Stimulated activated CD4-positive, alpha-beta T cell treated with anti-CD3 and anti-CD28 coated beads, TNF-alpha, amount 100 ng/mL, for 24 hours (primary cell): ENCODE measurements around the gene VAMP2.

ENCODE experiments used
- DNase-seq, 3 experiments: peaks; one replicate each; pipeline ENCODE4 v3.0.0-alpha.2; 2020; ENCODE audit warnings: low read depth in 3 of 3

The VAMP2 gene

DNA sequence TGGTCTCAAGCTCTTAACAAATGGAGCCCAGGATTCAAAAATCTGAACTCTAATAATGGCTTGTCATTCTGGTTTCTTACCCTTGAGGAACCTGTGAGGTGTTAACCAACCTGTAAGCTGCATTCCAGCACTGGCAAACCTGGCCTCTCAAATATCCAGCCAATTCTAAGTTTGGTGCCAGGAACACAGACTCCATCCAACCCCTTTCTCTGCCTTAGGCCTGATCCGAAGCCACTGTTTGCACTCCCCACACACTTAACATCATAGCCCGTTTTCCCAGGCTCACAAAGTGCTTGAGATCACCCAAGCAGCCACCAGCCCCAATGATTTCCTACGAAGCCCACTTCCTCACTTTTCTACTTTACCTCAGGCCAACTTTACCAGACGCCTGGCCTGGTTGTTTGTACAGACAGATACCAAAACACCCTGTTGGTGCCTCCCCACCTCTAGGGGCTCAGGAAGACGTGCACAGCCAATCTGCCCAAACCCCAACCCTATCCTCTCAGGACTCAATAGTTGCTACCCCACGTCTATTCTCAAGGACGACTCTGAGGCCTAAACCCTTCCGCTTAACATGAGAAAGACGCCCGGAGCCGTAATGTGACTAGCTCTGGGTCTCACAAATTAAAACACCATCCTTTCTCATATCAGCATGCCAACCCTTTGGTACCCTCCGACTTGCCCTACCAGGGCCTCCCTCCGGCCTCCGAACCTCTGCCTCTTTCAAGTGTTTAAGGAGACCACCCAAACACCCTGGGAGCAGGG, 7.3 kb downstream of the VAMP2 start:
- DNase-seq: no peak

DNA sequence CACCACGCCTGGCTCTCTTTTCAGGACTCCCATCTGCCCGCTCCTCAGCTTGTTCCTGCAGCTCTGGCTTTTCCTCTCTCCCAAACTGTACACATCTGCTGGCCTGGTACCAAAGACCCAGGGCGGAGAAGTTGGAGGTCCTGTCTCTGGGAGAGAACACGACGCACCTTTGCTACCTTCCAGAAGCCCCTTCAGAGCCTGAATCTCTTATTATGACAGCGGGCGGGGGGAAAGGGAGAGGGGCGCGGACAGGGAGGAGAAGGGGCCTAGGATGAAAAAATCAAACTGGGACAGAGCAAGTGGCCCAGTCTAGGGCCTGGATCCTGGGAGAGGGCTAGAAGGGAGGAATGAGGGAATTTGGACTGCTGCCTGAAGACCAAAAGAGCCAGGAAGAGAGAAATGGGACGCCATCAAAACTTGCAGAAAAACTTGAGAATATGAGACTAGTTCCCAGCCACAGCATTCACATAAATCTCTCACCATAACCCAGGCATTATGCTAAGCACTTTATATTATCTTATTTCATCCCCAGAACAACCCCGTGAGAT, 8.1 kb downstream of the VAMP2 start:
- no peak for DNase-seq

DNA sequence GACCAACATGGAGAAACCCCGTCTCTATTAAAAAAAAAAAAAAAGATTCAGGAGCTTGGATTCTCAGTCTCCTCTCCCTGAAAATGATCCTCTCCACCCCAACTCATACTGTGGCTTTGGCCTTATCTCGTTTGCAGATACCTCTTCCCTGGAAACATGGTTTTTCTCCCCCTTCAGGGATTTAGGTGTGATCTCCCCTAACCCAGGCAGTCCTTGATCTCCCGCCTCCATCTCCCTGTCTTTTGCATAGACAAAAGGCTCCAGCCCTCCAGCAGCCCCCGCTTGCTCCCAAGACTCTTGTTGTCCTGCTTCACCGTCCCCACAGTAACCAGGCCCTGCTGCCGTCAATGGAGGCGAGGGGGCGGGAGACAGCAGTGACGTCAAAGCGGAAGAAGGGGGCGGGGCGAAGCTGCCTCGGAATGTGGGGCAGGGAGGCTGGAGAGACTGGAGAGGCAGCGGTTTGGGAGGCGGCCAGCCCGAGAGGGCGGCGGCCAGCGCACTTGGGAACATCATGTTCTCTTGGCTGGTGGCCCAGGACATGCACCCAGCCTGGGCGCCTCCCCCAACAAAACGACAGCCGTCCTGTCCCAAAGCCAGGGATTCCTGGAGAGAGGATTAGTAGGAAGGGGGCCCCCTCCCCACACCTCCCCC, 8.7 kb downstream of the VAMP2 start:
- DNase-seq: peak; percentile 77 to 91 (median 82)

DNA sequence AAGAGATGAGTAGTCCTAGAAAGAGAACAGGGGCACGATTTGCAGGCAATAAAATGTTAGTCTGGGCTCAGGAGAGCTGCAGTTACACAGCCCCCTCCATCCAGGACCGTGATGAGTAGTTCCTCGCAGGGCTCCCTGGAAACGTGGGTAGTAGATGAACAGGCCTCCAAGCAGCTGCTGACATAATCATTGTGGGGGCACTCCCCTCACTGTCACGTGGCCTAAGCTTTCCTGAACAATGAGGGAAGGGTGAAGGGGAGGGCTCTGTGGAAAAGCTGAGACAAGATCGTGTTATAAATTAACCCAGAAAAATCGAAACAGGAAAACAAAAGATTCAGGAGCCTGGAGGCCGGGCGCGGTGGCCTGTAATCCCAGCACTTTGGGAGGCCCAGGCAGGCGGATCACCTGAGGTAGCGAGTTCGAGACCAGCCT, 9.2 kb downstream of the VAMP2 start:
- DNase-seq: peak in 2 of 3 experiments; percentile 55 to 67

DNA sequence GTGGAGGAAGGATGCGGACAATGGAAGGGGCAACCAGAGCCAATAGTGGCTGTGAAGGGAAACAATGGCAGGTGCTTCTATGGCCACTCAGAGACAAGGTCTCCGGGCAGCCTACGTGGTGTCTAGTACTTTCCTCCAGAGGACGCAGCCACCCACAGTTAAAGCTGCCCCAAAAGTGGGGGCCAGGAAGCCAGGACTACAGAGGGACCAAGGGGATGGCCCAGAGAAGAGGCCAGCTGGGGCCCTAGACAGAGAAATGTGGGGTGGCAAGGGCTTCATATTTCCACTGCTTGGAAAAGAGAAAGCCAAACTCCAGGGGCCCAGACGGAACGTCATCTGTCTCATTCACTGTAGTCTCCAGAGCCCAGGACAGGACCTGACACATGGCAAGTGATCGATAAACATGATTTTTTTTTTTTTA, 9.7 kb downstream of the VAMP2 start:
- no peak for DNase-seq

DNA sequence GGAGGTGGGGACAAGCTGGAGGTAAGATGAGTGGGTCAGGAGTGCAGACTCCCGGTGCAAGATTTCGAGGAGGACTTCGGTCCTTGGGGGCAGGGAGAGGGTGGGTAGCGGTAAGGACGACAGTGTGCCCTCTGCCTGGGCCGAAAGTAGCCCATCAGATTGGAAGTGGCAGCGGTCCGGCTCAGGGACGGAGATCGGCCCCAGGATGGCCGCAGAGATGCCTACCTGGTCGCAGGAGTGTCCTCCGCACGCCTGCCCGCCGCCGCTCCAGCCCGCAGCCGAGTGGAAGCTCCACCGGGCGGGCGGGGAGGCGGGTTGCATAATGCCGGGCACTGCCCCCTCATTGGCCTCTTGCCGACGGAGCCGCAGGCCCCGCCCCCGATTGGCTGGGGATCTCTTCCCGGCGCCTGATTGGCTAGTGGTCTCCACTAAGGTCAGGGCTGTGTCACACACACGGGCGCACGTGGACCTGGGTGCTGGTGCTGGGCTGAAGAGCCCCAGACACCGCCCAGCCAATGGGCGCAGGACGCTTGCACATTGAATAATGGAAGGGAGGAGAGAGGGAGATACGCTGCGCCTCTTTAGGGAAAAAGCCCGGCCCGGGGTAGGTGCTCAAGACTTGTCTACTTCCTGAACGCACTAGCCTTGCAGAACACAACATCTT, 10.5 kb downstream of the VAMP2 start, which contains the start of gene PER1:
Gene PER1, minus strand, starts transcription at position 293 of the 664 bp plus-strand sequence. CDS start 1,698 bp downstream, outside the sequence.
- peak; percentile 76 to 93 (median 79) for DNase-seq

DNA sequence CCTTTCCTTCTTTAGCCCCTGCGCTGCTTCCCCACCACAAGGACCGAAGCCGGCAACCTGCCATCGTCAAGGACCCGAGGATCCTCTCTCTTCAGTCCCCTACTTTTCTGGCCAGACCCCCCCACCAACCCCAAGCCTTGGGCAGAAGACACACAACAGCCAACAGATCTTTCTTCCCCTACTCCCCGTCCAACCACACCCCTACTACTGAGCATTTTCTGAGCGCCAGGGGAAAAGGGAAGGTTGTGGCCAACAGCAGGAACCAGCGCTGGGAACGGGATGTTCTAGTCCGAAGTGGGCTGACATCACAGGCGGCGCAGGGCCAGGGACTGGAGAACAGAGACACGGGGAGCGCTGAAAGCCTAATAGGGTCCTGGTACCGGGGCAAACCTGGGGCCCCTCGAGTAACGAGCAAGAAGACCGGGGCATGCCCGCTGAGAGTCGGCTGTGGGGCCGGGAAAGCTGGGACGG, 11.1 kb downstream of the VAMP2 start:
- no peak for DNase-seq

DNA sequence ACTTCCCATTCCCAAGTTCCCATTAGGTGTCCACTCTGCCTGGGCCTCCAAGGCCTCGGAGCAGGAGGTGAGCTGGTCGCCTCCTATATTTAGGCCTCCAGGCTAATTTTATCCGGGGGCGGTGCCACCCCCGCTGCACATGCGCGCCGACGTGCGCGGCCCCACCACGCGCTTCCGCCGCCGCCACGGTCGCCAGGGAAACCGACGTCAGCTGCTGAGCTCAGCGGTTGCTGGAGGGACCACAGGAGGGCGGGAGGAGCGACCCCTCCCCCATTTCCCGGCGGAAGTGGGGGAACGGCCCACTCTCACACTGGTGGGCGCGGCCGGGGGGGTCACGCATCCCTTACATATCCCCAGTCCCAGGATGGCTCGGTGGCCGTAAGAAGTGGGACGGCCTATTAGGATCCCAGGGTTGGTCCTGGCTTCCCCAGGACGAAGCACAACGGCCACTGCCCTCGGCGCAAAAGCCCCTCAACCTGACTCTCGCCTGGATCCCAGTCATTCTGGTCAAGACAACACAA, 11.6 kb downstream of the VAMP2 start:
- DNase-seq: peak; percentile 76 to 90 (median 78)

DNA sequence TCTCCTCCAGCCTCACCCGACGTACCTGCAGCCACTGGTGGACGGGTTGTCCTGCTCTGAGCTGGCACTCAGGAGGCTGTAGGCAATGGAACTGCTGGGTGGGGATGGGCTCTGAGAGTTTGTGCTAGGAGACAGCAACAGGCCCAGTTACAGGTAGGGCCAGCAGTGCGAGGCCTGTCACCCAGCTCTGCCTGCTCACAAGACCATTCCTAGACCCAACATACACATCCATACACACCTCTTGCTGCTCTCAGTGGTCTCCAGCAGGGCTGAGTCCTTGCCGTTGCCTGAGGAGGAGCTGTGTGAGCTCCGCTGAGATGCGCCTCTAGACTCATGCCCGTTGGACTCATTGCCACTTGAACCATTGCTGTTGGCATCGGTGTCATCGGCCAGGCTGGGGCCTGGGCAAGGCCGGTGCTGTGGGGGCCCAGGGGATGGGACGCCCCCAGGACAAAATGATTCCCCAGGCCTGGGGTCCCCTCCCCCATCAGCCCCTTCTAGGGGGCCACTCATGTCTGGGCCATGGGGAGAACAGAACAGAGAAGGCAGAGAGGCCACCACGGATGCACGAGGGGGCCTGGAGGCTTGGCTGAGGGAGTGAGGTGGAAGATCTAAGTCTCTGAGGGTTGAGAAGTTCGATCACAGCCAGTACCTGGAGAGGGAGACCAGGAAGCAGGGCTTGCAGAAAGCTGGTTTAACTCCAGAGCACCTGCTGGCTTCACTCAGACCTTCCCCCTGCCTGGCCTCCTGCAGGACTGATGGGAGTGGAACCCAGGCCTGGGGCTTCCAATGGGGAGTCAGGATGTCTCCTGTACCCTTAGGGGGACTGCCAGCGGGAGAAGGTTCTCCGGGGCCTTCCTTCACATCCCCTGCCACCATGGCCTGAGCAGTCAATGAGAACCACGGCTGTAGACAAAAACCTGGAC, 12.3 kb downstream of the VAMP2 start:
- no peak for DNase-seq

DNA sequence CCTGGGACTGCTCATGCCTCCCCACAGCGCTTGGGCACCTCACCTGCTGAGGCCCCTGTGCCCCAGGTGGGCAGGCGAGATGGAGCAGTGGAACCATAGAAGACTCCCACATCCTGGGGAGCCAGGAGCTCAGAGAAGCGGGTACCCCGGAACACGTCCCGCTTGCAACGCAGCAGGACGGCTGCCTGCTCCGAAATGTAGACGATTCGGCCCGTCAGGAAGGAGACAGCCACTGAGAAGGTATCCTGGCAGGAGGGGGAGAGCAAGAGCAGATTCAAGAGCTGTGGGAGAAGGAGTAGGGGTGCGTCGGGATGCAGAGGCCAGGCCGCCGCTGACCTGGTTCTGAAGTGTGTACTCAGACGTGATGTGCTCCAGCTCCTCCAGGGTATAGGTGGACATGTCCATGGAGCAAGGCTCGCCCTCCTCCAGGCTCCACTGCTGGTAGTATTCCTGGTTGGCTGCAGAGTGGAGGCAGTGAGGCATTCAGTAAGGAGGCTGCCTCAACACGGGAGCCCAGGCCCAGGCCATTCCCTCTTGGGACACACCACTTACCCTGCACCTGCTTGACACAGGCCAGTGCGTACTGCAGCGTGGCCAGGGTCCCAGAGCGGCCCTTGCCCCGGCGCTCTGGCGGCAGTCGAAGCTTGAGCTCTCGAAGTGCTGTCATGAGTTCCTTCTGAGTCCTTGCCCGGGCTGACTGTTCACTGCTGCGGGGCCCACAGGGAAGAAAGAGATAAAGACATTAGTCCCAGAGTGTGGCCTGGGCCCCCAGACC, 13.1 kb downstream of the VAMP2 start:
- no peak for DNase-seq

DNA sequence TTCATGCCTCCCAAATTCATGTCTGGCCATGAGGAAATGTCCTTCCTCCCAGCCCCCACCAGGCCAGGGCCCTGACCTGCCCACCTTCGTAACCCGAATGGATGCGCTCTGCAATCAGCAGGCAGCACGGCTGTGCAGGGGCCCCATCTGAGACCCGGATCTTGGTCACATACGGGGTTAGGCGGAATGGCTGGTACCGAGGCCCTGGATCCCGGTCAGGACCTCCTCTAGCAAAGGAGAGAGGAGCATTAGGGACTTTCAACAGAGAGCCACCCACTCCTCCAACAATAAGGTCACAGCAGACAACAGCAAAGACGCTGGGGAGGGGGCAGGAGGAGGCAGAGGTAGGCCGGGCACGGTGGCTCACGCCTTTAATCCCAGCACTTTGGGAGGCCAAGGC, 14.2 kb downstream of the VAMP2 start:
- no peak for DNase-seq

DNA sequence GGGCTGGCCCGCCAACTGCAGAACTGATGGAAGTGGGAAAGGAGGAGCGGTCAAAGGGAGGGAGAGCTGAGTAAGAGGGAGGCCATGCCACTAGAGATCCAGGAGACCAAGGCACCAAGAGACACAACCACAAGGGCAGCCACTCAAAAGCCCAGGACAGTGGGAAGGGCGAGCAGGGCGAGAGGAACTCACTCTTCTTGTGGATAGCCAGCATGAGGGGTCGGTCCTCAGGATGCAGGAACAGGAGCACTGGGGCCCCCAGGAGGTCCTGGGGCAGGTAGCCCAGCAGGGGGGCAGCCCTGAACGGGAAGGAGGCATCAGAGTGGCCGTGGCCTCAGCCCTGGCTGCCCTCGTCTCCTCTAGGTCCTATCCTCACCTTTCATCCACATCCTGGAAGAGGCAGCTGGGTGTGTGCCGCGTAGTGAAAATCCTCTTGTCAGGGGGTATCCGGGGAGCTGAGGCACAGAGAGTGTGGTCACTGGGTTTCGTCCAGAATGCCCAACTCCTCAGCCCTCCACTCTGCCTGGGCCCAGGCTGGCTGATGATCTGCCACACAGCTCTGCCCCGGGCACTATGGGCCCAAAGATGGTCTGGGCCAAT, 14.8 kb downstream of the VAMP2 start:
- DNase-seq: no peak

DNA sequence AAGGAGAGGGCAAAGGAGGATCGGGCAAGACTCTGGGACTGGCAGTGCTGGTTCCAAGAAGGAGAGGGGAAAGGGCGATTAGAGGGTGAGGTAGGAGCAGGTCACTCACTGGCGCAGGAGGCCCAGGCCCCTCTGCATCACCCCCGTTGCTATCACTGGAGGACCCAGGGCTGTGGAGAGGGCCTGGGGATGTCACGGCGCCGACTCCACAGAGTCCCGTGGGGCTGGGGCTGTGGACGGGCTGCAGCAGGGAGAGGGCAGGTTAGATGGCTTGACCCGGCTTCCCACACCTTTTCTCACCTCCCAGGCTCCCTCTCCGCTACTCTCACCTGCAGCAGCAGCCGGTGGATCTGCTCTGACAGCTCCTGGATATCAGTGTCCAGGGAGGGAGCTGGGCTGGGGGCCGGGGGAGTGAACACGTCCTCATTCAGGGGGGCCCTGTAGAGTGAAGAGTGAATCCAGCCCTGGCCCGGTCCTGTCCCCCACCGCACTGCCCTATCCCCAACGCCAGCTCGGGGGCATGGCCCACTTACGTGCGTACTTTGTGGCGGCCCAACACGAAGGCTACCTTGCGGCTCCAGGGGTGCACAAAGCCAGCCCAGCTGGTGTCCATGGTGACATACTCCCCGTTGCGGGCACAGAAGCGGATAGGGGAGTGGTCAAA, 15.5 kb downstream of the VAMP2 start:
- DNase-seq: no peak

DNA sequence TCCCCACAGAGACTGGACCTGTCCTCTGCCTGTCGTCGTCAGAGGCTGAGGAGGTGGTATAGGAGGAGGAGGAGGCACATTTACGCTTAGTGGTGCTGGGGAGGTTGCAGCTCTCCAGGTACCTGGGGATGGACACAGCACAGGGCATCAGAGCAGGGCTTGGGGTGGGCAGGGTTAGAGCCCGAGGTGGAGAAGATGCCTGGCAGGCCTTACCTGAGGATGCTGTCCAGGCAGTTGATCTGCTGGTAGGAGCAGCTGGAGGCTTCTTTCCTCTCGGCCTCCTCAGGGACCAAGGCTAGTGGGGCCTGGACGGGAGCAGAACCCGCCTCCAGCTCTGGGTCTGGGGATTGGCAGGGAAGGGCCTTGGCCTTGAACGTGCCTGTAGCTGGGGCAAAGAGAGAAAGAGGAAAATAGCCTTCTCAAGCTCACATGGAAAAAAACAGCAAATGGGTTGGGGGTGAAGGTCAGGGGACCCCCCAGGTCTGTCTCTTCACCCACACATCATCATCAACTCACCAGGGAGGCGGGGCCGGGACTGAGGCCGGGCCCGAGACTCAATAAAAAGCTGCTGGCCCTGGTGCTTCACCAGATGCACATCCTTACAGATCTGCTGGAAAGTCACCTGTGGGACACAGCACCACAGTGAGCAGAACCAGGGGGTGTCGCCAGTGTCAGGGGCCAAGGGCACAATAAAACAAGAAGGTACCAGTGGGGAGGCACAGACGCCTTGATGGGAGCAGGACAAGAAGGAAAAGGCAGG, 16.2 kb downstream of the VAMP2 start:
- DNase-seq: no peak

DNA sequence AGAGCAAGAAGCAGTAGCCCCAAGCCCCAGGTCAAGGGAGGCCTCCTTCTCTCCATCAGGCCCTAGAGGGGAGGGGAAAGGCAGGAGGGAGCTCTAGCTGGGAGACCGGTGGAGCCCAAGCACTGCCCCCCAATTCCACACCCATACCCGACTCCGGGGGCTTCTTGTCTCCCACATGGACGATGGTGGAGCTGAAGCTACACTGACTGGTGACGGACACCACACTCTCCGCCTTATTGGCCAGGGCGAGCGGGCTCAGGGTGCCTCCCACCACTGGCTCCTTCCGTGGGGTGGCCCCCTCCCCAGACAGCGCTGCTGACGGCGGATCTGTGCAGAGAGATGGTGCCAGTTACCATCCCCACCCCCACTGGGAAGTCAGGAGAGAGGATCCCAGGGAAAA, 16.9 kb downstream of the VAMP2 start:
- DNase-seq: no peak

DNA sequence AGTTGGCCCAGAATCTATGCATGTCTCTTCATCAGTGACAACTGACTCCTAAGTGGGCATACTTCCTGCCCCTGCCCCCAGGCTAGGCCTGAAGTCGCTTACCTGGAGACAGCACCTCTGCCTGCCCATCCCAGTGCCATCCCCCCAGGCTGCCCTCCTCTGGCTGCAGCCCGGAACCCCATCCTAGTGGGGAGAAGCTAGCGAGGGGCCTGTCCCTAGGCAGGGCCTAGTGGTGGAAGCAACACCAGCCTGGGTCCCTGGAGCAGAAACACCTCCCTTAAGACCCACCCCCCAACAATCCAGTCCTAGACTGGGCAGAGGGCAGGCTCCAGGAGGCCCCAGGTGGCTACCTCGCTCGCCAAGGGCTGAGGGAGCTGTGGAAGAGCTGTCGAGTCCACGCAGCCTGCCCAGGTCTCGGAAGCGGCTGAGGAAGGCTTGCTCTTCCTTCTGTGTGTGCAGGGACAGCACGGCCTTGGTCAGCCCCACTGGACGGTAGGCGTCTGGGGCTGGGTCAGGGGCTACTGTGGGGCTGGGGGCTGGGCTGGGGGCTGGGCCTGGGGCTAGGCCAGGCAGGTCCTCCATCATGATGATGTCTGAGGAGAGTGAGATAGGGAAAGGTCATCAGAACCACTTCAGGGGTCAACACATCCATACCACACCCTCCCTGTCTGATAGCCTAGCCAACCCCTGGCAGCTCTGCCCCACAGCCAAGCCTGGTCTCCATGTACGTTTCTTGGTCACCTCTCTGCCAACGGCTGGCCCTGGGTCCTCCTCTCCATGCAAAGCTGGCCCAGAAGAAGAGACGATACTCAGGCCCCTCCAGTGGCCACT, 18.1 kb downstream of the VAMP2 start:
- no peak for DNase-seq

DNA sequence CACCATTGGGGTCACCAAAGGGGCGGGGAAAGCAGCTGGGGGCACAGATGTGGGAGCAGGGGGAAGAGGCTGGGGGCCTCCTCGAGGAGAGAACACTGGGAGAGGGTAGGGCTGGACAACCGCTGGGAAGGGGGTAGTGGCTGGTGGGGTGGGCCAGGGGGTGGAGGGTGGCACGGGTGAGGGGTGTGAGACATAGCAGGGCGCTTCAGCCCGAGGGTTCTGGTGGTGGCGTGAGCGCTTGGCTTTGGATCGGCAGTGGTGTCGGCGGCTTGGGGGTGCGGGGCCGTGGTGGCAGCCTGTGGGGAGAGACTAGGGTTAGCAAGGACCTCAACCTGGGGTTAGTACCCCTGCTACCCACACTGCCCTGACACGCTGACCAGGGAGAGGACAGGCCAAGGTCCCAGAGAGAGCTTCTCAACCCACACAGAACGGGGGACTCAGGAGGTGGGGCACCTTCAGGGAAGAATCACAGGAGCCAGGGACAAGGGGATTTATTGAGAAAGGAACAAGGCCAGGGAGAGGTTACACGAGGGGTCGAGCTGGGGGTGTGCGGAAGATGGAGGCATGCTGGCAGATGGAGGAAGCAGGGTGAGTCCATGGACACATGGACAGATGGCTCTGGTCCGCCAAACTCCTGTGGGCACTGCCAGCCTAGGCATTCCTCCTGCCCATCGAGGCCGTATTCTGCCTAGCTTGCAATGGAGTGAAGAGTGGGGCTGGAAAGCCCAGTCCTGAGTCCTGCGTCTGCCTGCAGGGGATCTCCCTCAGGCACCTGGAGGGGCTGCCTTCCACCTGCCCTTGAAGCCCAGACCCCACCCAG, 19.0 kb downstream of the VAMP2 start:
- no peak for DNase-seq
